IPS DF 6.9 (cell line): ENCODE results near the gene CASQ1.

ENCODE experiments used
- DNase-seq: peaks from one replicate; pipeline ENCODE4 v3.0.0-alpha.2; 2013; ENCODE audit warnings: low read depth, low spot score
- H3K27ac ChIP-seq: one replicate; pipeline ENCODE4 v1.5.1; 2013; ENCODE audit warnings: low read length, control low read depth
- H3K27me3 ChIP-seq: 2 replicates; pipeline ENCODE4 v1.6.1; 2013; ENCODE audit warnings: mild to moderate bottlenecking, low read length; ENCODE audit not compliant: control insufficient read depth, insufficient read depth
- H3K36me3 ChIP-seq: 2 replicates; pipeline ENCODE4 v1.6.1; 2013; ENCODE audit warnings: low read length; ENCODE audit not compliant: control insufficient read depth, insufficient read depth
- H3K4me1 ChIP-seq: 2 replicates; pipeline ENCODE4 v1.6.1; 2013; ENCODE audit warnings: low read length; ENCODE audit not compliant: control insufficient read depth, insufficient read depth
- H3K4me3 ChIP-seq: 2 replicates; pipeline ENCODE4 v1.5.1; 2013; ENCODE audit warnings: mild to moderate bottlenecking, low read length
- H3K9me3 ChIP-seq: 2 replicates; pipeline ENCODE4 v1.6.1; 2013; ENCODE audit warnings: low read length, inconsistent platforms; ENCODE audit not compliant: control insufficient read depth, insufficient read depth
- WGBS: extraction: QIAGEN DNeasy Blood & Tissue Kit; methylation state at CpG from one replicate; pipeline ENCODE4 v1.1.7; 2013; ENCODE audit warnings: mixed read lengths, missing lambda C conversion rate; ENCODE audit not compliant: insufficient read length, insufficient coverage; 5-methylcytosine and 5-hydroxymethylcytosine counted together

The CASQ1 gene

GRCh38 chr1:160157174-160157573 is 33.2 kb upstream of the CASQ1 start:
- no peak overlapping the region for H3K27ac ChIP-seq
- no peaks in the 10 kb centered on the region for H3K27me3 ChIP-seq
- no peaks in the 10 kb centered on the region for H3K9me3 ChIP-seq
- H3K4me3 ChIP-seq, result no peak overlapping the region
- no peak for DNase-seq
- H3K36me3 ChIP-seq, result no peaks in the 10 kb centered on the region
- WGBS, result no CpG with 5 or more reads among the region's 4 CpGs
- H3K4me1 ChIP-seq, result no peaks in the 10 kb centered on the region

GRCh38 chr1:160158031-160158430 is 32.3 kb upstream of the CASQ1 start:
- H3K27me3 ChIP-seq, result no peaks in the 10 kb centered on the region
- no peak for DNase-seq
- H3K36me3 ChIP-seq, result no peaks in the 10 kb centered on the region
- H3K4me3 ChIP-seq, result no peak overlapping the region
- no peak overlapping the region for H3K27ac ChIP-seq
- H3K9me3 ChIP-seq, result no peaks in the 10 kb centered on the region
- H3K4me1 ChIP-seq, result no peaks in the 10 kb centered on the region
- no CpG with 5 or more reads among the region's 3 CpGs for WGBS

GRCh38 chr1:160158534-160158933 is 31.8 kb upstream of the CASQ1 start:
- Histone ChIP-seq H3K27me3 (no peaks in the 10 kb centered on the region), H3K36me3 (no peaks in the 10 kb centered on the region), H3K4me1 (no peaks in the 10 kb centered on the region), H3K9me3 (no peaks in the 10 kb centered on the region), H3K27ac (no peak overlapping the region), H3K4me3 (no peak overlapping the region)
- DNase-seq, result no peak
- WGBS, result no CpG with 5 or more reads among the region's 4 CpGs

- Histone ChIP-seq H3K27ac (no peak overlapping the region), H3K27me3 (no peaks in the 10 kb centered on the region), H3K4me3 (no peak overlapping the region), H3K36me3 (no peaks in the 10 kb centered on the region), H3K4me1 (no peaks in the 10 kb centered on the region), H3K9me3 (no peaks in the 10 kb centered on the region)
- DNase-seq, result no peak
Observed at GRCh38 chr1:160159846-160160245, 30.5 kb upstream of the CASQ1 start.

- peak; percentile 72 for DNase-seq
- Histone ChIP-seq H3K9me3 (no peaks in the 10 kb centered on the region), H3K27me3 (no peaks in the 10 kb centered on the region), H3K36me3 (no peaks in the 10 kb centered on the region), H3K4me3 (no peak overlapping the region), H3K27ac (no peak overlapping the region), H3K4me1 (peaks cover 1% of the 10 kb centered on the region; the same call in 1 of the 2 replicates)
- WGBS, result no CpG with 5 or more reads among the region's 6 CpGs
Observed at GRCh38 chr1:160161965-160162705, 28.2 kb upstream of the CASQ1 start.

- Histone ChIP-seq H3K27me3 (no peaks in the 10 kb centered on the region), H3K36me3 (no peaks in the 10 kb centered on the region), H3K9me3 (no peaks in the 10 kb centered on the region), H3K4me3 (no peak overlapping the region), H3K4me1 (peaks cover 2% of the 10 kb centered on the region; the same call in 1 of the 2 replicates), H3K27ac (no peak overlapping the region)
- no peak for DNase-seq
- WGBS, result no CpG with 5 or more reads among the region's 2 CpGs
Observed at GRCh38 chr1:160162931-160163330, 27.4 kb upstream of the CASQ1 start.

GRCh38 chr1:160163615-160164014 is 26.8 kb upstream of the CASQ1 start:
- Histone ChIP-seq H3K27ac (no peak overlapping the region), H3K27me3 (no peaks in the 10 kb centered on the region), H3K4me3 (no peak overlapping the region), H3K9me3 (no peaks in the 10 kb centered on the region), H3K4me1 (peaks cover 2% of the 10 kb centered on the region; the same call in 1 of the 2 replicates), H3K36me3 (no peaks in the 10 kb centered on the region)
- no CpG with 5 or more reads among the region's 1 CpG for WGBS
- DNase-seq, result no peak

DNA sequence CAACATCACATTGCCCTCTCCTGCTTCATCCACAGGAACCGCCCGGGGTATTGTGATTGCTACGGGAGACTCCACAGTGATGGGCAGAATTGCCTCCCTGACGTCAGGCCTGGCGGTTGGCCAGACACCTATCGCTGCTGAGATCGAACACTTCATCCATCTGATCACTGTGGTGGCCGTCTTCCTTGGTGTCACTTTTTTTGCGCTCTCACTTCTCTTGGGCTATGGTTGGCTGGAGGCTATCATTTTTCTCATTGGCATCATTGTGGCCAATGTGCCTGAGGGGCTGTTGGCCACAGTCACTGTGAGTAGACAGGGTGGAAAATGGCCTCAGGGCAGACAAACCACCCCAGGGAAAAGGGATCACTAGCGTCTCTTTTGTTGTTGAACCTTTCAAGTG is 26.3 kb upstream of the CASQ1 start:
- DNase-seq, result no peak
- WGBS, result no CpG with 5 or more reads among the region's 10 CpGs
- peaks cover 3% of the 10 kb centered on the region; the same call in 1 of the 2 replicates for H3K4me1 ChIP-seq
- H3K27me3 ChIP-seq, result no peaks in the 10 kb centered on the region
- H3K9me3 ChIP-seq, result no peaks in the 10 kb centered on the region
- H3K27ac ChIP-seq, result no peak overlapping the region
- no peak overlapping the region for H3K4me3 ChIP-seq
- H3K36me3 ChIP-seq, result no peaks in the 10 kb centered on the region

DNA sequence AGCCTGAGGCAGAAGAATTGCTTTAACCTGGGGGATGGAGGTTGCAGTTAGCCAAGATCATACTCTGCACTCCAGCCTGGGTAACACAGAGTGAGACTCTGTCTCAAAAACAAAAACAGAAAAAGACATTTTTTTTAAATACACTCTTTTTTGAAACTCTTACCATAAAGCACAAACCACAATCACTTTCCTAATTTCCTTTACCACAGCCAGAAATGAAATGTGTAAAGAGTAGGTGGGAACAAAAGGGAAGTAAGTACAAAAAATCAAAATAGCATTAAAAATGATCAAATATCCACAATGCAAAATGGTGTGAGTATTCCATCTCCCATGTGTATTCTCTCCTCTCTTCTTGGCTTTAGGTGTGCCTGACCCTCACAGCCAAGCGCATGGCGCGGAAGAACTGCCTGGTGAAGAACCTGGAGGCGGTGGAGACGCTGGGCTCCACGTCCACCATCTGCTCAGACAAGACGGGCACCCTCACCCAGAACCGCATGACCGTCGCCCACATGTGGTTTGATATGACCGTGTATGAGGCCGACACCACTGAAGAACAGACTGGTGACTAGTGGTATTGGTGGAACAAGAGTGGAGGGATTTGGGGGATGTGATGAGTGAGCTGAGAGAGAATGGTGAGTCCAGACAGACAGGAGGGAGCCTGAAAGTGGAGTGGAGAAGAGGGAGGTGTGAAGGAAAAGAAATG is 24.1 kb upstream of the CASQ1 start:
- Histone ChIP-seq H3K27ac (no peak overlapping the region), H3K27me3 (no peaks in the 10 kb centered on the region), H3K4me1 (peaks cover 5% of the 10 kb centered on the region), H3K36me3 (no peaks in the 10 kb centered on the region), H3K4me3 (no peak overlapping the region), H3K9me3 (no peaks in the 10 kb centered on the region)
- no CpG with 5 or more reads among the region's 12 CpGs for WGBS
- no peak for DNase-seq

DNA sequence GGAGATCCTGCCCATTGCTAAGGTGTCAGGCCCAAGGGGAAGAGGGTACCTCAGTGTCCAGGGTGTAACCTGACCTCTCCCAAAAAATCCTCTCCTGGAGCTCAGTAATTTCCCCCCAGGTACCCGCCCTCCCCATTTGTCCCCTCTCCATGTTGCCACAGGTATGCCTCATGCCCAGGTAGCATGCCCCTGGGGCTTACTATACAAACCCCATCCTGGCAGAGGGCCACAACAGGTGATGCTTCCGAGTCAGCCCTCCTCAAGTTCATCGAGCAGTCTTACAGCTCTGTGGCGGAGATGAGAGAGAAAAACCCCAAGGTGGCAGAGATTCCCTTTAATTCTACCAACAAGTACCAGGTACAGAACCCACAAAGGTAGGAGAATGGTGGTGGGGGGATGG is 23.3 kb upstream of the CASQ1 start:
- Histone ChIP-seq H3K27me3 (no peaks in the 10 kb centered on the region), H3K4me1 (peaks cover 7% of the 10 kb centered on the region), H3K27ac (no peak overlapping the region), H3K36me3 (no peaks in the 10 kb centered on the region), H3K9me3 (no peaks in the 10 kb centered on the region), H3K4me3 (no peak overlapping the region)
- WGBS, result no CpG with 5 or more reads among the region's 4 CpGs
- no peak for DNase-seq

- no peaks in the 10 kb centered on the region for H3K9me3 ChIP-seq
- H3K4me3 ChIP-seq, result no peak overlapping the region
- H3K27me3 ChIP-seq, result no peaks in the 10 kb centered on the region
- H3K4me1 ChIP-seq, result peaks cover 8% of the 10 kb centered on the region
- DNase-seq, result no peak
- WGBS, result no CpG with 5 or more reads among the region's 6 CpGs
- no peak overlapping the region for H3K27ac ChIP-seq
- no peaks in the 10 kb centered on the region for H3K36me3 ChIP-seq
Observed at GRCh38 chr1:160167580-160167979, 22.8 kb upstream of the CASQ1 start.
